ENCODE measurements around the gene TMEM269. TPM values are rescaled to one million over a fixed set of nuclear protein-coding genes. Genes with fewer than 3 reads are reported as not detected.

Gene TMEM269
- total RNA-seq, 1 donor from 2014 or later: not detected

DNA sequence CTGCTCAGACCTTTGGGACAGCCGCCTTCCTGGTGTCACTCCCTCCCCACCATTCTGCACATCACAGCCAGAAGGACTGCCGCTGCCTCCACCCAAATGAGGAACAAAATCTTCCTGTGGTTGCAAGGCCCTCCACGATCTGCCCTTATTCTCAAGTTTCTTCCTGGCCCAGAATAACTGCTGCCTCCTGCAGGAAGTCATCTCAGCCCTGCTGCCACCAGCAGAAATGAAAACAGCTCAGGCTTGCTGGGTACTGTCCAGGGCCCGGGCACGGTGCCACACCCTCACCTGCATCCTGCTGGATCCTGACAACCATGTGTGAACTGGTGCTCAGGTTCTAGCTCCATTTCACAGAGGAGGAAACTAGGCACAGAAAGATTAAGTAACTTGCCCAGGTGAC lies 47.5 kb upstream of the TMEM269 start:
- intact Hi-C loops (cut with micrococcal nuclease): no loop called here
- Histone ChIP-seq H3K4me3 (no peak overlapping the region), H3K27me3 (ENCODE audit: low read depth) (no peaks in the 10 kb centered on the region), H3K9me3 (replicated peaks) (no peaks in the 10 kb centered on the region), H3K36me3 (no peaks in the 10 kb centered on the region), H3K27ac (replicated peaks) (no peak overlapping the region), H3K4me1 (no peaks in the 10 kb centered on the region)
- TF ChIP-seq CTCF (IDR thresholded peaks at IDR 0.05; ENCODE audit: borderline replicate concordance): no peak
- no peak for DNase-seq

GRCh38 chr1:42737986-42738677 lies 46.7 kb upstream of the TMEM269 start:
- H3K9me3 ChIP-seq (replicated peaks): no peaks in the 10 kb centered on the region
- no peak for DNase-seq

GRCh38 chr1:42738678-42739226 lies 46.0 kb upstream of the TMEM269 start:
- Histone ChIP-seq H3K4me3 (no peak overlapping the region), H3K4me1 (no peaks in the 10 kb centered on the region), H3K9me3 (replicated peaks) (no peaks in the 10 kb centered on the region), H3K27me3 (ENCODE audit: low read depth) (no peaks in the 10 kb centered on the region), H3K36me3 (no peaks in the 10 kb centered on the region), H3K27ac (replicated peaks) (no peak overlapping the region)
- no peak for DNase-seq
- intact Hi-C loops (cut with micrococcal nuclease): no loop called here
- no peak for TF ChIP-seq CTCF (IDR thresholded peaks at IDR 0.05; ENCODE audit: borderline replicate concordance)

More at GRCh38 chr1:42737986-42738677, 46.7 kb upstream of the TMEM269 start:
- Histone ChIP-seq H3K36me3 (no peaks in the 10 kb centered on the region), H3K27me3 (ENCODE audit: low read depth) (no peaks in the 10 kb centered on the region), H3K27ac (replicated peaks) (no peak overlapping the region), H3K4me1 (no peaks in the 10 kb centered on the region), H3K4me3 (no peak overlapping the region)
- intact Hi-C loops (cut with micrococcal nuclease): no loop called here
- TF ChIP-seq CTCF (IDR thresholded peaks at IDR 0.05; ENCODE audit: borderline replicate concordance): no peak

GRCh38 chr1:42739753-42740700 lies 44.8 kb upstream of the TMEM269 start, which contains the start of gene CLDN19:
Gene CLDN19, minus strand, starts transcription at chr1:42740236. Its CDS starts 173 bp downstream, at chr1:42740063.
- intact Hi-C loops (cut with micrococcal nuclease): no loop called here
- Histone ChIP-seq H3K27ac (replicated peaks) (no peak within 1 kb of the TSS), H3K4me3 (no peak within 1 kb of the TSS), H3K36me3 (no peaks in the 10 kb centered on the region), H3K27me3 (ENCODE audit: low read depth) (no peaks in the 10 kb centered on the region), H3K4me1 (no peaks in the 10 kb centered on the region), H3K9me3 (replicated peaks) (no peaks in the 10 kb centered on the region)
- no peak for TF ChIP-seq CTCF (IDR thresholded peaks at IDR 0.05; ENCODE audit: borderline replicate concordance)
- no peak for DNase-seq

DNA sequence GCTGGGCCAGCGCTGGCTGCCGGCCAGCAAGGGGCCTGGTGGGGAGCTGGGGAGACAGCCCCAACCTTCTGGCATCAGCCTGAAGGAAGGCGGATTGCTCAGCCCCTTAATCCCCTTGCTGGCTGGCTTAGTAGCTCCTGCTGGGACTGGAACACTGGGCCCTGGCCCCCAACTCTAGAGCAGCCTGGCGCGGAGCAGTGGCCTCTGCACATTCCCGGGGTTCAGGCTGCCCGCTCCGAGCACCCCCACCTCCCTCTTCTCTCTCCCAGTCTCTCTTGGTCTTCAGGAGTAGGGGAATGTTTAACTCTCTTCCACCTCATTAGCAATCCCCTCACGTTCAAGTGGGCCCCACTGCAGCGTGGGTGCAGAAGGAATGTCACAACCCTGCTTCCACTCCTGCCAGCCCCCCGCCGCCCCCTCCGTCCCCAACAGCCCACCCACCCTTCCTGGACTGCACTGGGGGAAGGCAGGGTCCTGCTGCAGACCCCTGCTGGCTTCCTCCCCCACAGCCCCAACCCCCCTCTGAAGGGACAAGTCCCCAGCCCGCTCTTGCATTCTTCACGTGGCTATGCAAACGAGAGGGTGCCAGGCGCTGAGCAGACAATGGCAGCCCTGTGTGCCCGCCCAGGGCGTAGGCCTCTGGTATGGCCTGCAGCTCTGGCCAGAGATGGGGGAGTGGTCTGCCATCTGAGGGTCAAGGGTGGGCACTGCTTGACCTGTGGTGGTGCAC lies 43.8 kb upstream of the TMEM269 start:
- Histone ChIP-seq H3K9me3 (replicated peaks) (no peaks in the 10 kb centered on the region), H3K4me3 (no peak overlapping the region), H3K27ac (replicated peaks) (no peak overlapping the region), H3K27me3 (ENCODE audit: low read depth) (no peaks in the 10 kb centered on the region), H3K36me3 (peaks cover 5% of the 10 kb centered on the region), H3K4me1 (no peaks in the 10 kb centered on the region)
- intact Hi-C loops (cut with micrococcal nuclease): no loop called here
- no peak for DNase-seq
- no peak for TF ChIP-seq CTCF (IDR thresholded peaks at IDR 0.05; ENCODE audit: borderline replicate concordance)
